Measurements from ENCODE around the gene USP4. TPM values are rescaled to one million over a fixed set of nuclear protein-coding genes. Genes with fewer than 3 reads are reported as not detected.

USP4 gene
- total RNA-seq, 1 donor from 2014 or later: 31.8 TPM

GRCh38 chr3:49327485-49327884, 12.4 kb downstream of the USP4 start:
- Histone ChIP-seq H3K4me3 (ENCODE audit: insufficient read depth, low read depth, low read length) (no peak overlapping the region), H3K27ac (ENCODE audit: low read depth, low read length) (no peak overlapping the region), H2AFZ (ENCODE audit: low read depth, low read length) (no peak overlapping the region), H4K20me1 (ENCODE audit: insufficient read depth, low read length) (peaks cover 15% of the 10 kb centered on the region), H3K79me2 (ENCODE audit: insufficient read depth, low read length) (peaks cover 9% of the 10 kb centered on the region), H3K9ac (ENCODE audit: low read length) (no peak overlapping the region), H3K4me2 (ENCODE audit: low read length) (no peak overlapping the region), H3K9me3 (ENCODE audit: insufficient read depth, low read depth, low read length) (no peaks in the 10 kb centered on the region), H3K4me1 (ENCODE audit: insufficient read depth, low read length) (no peaks in the 10 kb centered on the region), H3K36me3 (ENCODE audit: insufficient read depth, low read length) (peaks cover 45% of the 10 kb centered on the region), H3K27me3 (ENCODE audit: insufficient read depth, low read length) (no peaks in the 10 kb centered on the region)
- Mint-ChIP-seq H3K27me3 (ENCODE audit: low read depth, unreplicated experiment) (no peaks in the 10 kb centered on the region), H3K27ac (ENCODE audit: unreplicated experiment) (no peak overlapping the region), H3K9me3 (ENCODE audit: unreplicated experiment) (no peaks in the 10 kb centered on the region), H3K4me3 (ENCODE audit: unreplicated experiment) (no peak overlapping the region), H3K4me1 (ENCODE audit: low read depth, unreplicated experiment) (no peaks in the 10 kb centered on the region), H3K36me3 (ENCODE audit: low read depth, unreplicated experiment) (peaks cover 14% of the 10 kb centered on the region)
- TF ChIP-seq CTCF (IDR thresholded peaks at IDR 0.05; ENCODE audit: insufficient read depth, low read depth, low read length): peak; percentile 20
- TF ChIP-seq EZH2 (IDR thresholded peaks at IDR 0.05; ENCODE audit: insufficient read depth, low read length): no peak
- DNase-seq (ENCODE audit: low read depth) (no peak), FAIRE-seq (no peak)

- peaks cover 9% of the 10 kb centered on the region for H3K79me2 ChIP-seq (ENCODE audit: insufficient read depth, low read length)
- TF ChIP-seq EZH2 (IDR thresholded peaks at IDR 0.05; ENCODE audit: insufficient read depth, low read length): no peak
Observed at GRCh38 chr3:49324768-49325167, 15.1 kb downstream of the USP4 start.

GRCh38 chr3:49316696-49317457, 23.0 kb downstream of the USP4 start:
- Mint-ChIP-seq H3K27ac (ENCODE audit: unreplicated experiment) (no peak overlapping the region), H3K36me3 (ENCODE audit: low read depth, unreplicated experiment) (peaks cover 13% of the 10 kb centered on the region), H3K27me3 (ENCODE audit: low read depth, unreplicated experiment) (no peaks in the 10 kb centered on the region), H3K4me3 (ENCODE audit: unreplicated experiment) (no peak overlapping the region), H3K4me1 (ENCODE audit: low read depth, unreplicated experiment) (peaks cover 2% of the 10 kb centered on the region), H3K9me3 (ENCODE audit: unreplicated experiment) (no peaks in the 10 kb centered on the region)
- no peaks in the 10 kb centered on the region for H3K9me3 ChIP-seq (ENCODE audit: insufficient read depth, low read depth, low read length)
- H3K27ac ChIP-seq (ENCODE audit: low read depth, low read length): no peak overlapping the region
- H3K4me2 ChIP-seq (ENCODE audit: low read length): no peak overlapping the region
- FAIRE-seq (no peak), DNase-seq (ENCODE audit: low read depth) (no peak)
- no peaks in the 10 kb centered on the region for H3K27me3 ChIP-seq (ENCODE audit: insufficient read depth, low read length)
- H3K36me3 ChIP-seq (ENCODE audit: insufficient read depth, low read length): peaks cover 22% of the 10 kb centered on the region
- peaks cover 15% of the 10 kb centered on the region for H4K20me1 ChIP-seq (ENCODE audit: insufficient read depth, low read length)
- TF ChIP-seq EZH2 (IDR thresholded peaks at IDR 0.05; ENCODE audit: insufficient read depth, low read length) (no peak), CTCF (IDR thresholded peaks at IDR 0.05; ENCODE audit: insufficient read depth, low read depth, low read length) (no peak)
- H2AFZ ChIP-seq (ENCODE audit: low read depth, low read length): no peak overlapping the region
- no peak overlapping the region for H3K9ac ChIP-seq (ENCODE audit: low read length)
- H3K4me3 ChIP-seq (ENCODE audit: insufficient read depth, low read depth, low read length): no peak overlapping the region
- no peaks in the 10 kb centered on the region for H3K79me2 ChIP-seq (ENCODE audit: insufficient read depth, low read length)
- no peaks in the 10 kb centered on the region for H3K4me1 ChIP-seq (ENCODE audit: insufficient read depth, low read length)

More at GRCh38 chr3:49324768-49325167, 15.1 kb downstream of the USP4 start:
- DNase-seq (ENCODE audit: low read depth): no peak
- Mint-ChIP-seq H3K36me3 (ENCODE audit: low read depth, unreplicated experiment) (peaks cover 16% of the 10 kb centered on the region), H3K27ac (ENCODE audit: unreplicated experiment) (no peak overlapping the region), H3K4me1 (ENCODE audit: low read depth, unreplicated experiment) (no peaks in the 10 kb centered on the region), H3K9me3 (ENCODE audit: unreplicated experiment) (no peaks in the 10 kb centered on the region), H3K27me3 (ENCODE audit: low read depth, unreplicated experiment) (no peaks in the 10 kb centered on the region), H3K4me3 (ENCODE audit: unreplicated experiment) (no peak overlapping the region)
- Histone ChIP-seq H3K4me1 (ENCODE audit: insufficient read depth, low read length) (no peaks in the 10 kb centered on the region), H3K9me3 (ENCODE audit: insufficient read depth, low read depth, low read length) (no peaks in the 10 kb centered on the region), H3K4me2 (ENCODE audit: low read length) (no peak overlapping the region), H2AFZ (ENCODE audit: low read depth, low read length) (no peak overlapping the region), H3K9ac (ENCODE audit: low read length) (no peak overlapping the region), H3K27me3 (ENCODE audit: insufficient read depth, low read length) (no peaks in the 10 kb centered on the region), H3K4me3 (ENCODE audit: insufficient read depth, low read depth, low read length) (no peak overlapping the region), H4K20me1 (ENCODE audit: insufficient read depth, low read length) (peaks cover 29% of the 10 kb centered on the region), H3K27ac (ENCODE audit: low read depth, low read length) (no peak overlapping the region), H3K36me3 (ENCODE audit: insufficient read depth, low read length) (peaks cover 51% of the 10 kb centered on the region)
- FAIRE-seq: no peak

Measured in astrocyte (in vitro differentiated cells and primary cell).